Hepatocyte (in vitro differentiated cells): ENCODE measurements around the gene BLM. TPM values are rescaled to one million over a fixed set of nuclear protein-coding genes. Genes with fewer than 3 reads are reported as not detected.

Source experiments
- DNase-seq: peaks from one replicate; pipeline ENCODE4 v3.0.0-alpha.2; 2016; ENCODE audit warnings: low spot score
- H2AFZ ChIP-seq: fragments of 200-600 bp; sonication (generic); 2 replicates; pipeline ENCODE4 v1.6.0; 2016; ENCODE audit warnings: antibody characterized with exemption, mild to moderate bottlenecking
- H3K27ac ChIP-seq: fragments of 200-600 bp; sonication (generic); 2 replicates; pipeline ENCODE4 v1.5.1; 2016; ENCODE audit warnings: mild to moderate bottlenecking
- H3K27me3 ChIP-seq: fragments of 200-600 bp; sonication (generic); 2 replicates; pipeline ENCODE4 v1.6.1; 2016
- H3K36me3 ChIP-seq: fragments of 200-600 bp; sonication (generic); replicated peaks from 2 replicates; pipeline ENCODE4 v1.5.1; 2016; ENCODE audit warnings: low read depth; ENCODE audit not compliant: insufficient read depth
- H3K4me1 ChIP-seq: fragments of 200-600 bp; sonication (generic); 2 replicates; pipeline ENCODE4 v1.5.1; 2016; ENCODE audit warnings: mild to moderate bottlenecking, moderate library complexity; ENCODE audit not compliant: insufficient read depth
- H3K4me2 ChIP-seq: fragments of 200-600 bp; sonication (generic); 2 replicates; pipeline ENCODE4 v1.6.0; 2016
- H3K4me3 ChIP-seq: fragments of 200-600 bp; sonication (generic); 2 replicates; pipeline ENCODE4 v1.5.1; 2016; ENCODE audit warnings: mild to moderate bottlenecking
- H3K79me2 ChIP-seq: fragments of 200-600 bp; sonication (generic); 2 replicates; pipeline ENCODE4 v1.6.0; 2017; ENCODE audit warnings: mild to moderate bottlenecking
- H3K9me2 ChIP-seq: fragments of 200-600 bp; sonication (generic); replicated peaks from 2 replicates; pipeline ENCODE4 v1.6.0; 2017; ENCODE audit warnings: mild to moderate bottlenecking; ENCODE audit not compliant: insufficient read depth
- H3K9me3 ChIP-seq: fragments of 200-600 bp; sonication (generic); 2 replicates; pipeline ENCODE4 v1.5.1; 2016; ENCODE audit warnings: low read depth, mild to moderate bottlenecking
- H4K20me1 ChIP-seq: fragments of 200-600 bp; sonication (generic); 2 replicates; pipeline ENCODE4 v1.6.0; 2016; ENCODE audit warnings: mild to moderate bottlenecking; ENCODE audit not compliant: insufficient read depth, poor library complexity, severe bottlenecking
- CTCF ChIP-seq: fragments of 200-600 bp; sonication (generic); IDR thresholded peaks from 2 replicates; pipeline ENCODE4 v1.5.1; 2016; ENCODE audit warnings: antibody characterized with exemption, mild to moderate bottlenecking; ENCODE audit not compliant: poor library complexity
- EZH2 ChIP-seq: fragments of 200-600 bp; sonication (generic); IDR thresholded peaks from 2 replicates; pipeline ENCODE4 v1.6.1; 2016; ENCODE audit warnings: antibody characterized with exemption, mild to moderate bottlenecking, borderline replicate concordance
- EZH2phosphoT487 ChIP-seq: fragments of 200-600 bp; sonication (generic); IDR thresholded peaks from one replicate; pipeline ENCODE4 v1.6.1; 2018; ENCODE audit warnings: antibody characterized with exemption, mild to moderate bottlenecking, low read depth, moderate library complexity; ENCODE audit not compliant: unreplicated experiment, severe bottlenecking
- WGBS: methylation state at CpG from one replicate; pipeline ENCODE4 v1.1.6; 2016; ENCODE audit warnings: low lambda C conversion rate; ENCODE audit errors: missing lambda C conversion rate; 5-methylcytosine and 5-hydroxymethylcytosine counted together
- polyA plus RNA-seq: library from polyadenylated mRNA; unstranded; fragments of >200 nt; fragmentation: Nextera tagmentation; extraction: Ambion mirVana; gene quantifications from 2 replicates; pipeline ENCODE4 v1.2.1, GENCODE V29; 2016
- total RNA-seq: library from RNA; depleted of rRNA; stranded (reverse); fragments of >200 nt; gene quantifications from 2 replicates; pipeline ENCODE4 v1.2.3, GENCODE V29; 2014

Gene BLM
- total and polyA plus RNA-seq, 2 experiments from 2014 or later = 1.7 to 3.5 TPM

DNA sequence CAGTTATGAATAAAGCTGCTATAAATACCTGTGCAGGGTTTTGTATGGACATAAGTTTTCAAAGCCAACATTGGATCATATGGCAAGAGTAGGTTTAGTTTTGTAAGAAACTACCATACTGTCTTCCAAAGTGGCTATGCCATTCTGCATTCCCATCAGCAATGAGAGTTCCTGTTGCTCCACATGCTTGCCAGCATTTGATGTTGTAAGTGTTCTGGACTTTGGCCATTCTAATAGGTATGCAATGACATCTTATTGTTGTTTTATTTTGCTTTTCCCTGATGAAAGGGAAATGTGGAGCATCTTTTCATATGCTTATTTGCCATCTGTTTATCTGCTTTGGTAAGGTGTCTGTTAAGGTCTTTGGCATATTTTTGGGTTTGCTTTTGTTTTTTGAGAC is 22.2 kb upstream of the BLM start:
- no peak overlapping the region for H3K4me3 ChIP-seq
- no peaks in the 10 kb centered on the region for H3K4me1 ChIP-seq
- H3K27me3 ChIP-seq = no peaks in the 10 kb centered on the region
- no peak overlapping the region for H3K4me2 ChIP-seq
- no peak overlapping the region for H2AFZ ChIP-seq
- no peak overlapping the region for H3K27ac ChIP-seq
- no peaks in the 10 kb centered on the region for H4K20me1 ChIP-seq
- H3K9me2 ChIP-seq = no peaks in the 10 kb centered on the region
- DNase-seq = no peak
- TF ChIP-seq EZH2phosphoT487 (no peak), CTCF (no peak), EZH2 (no peak)
- H3K9me3 ChIP-seq = no peaks in the 10 kb centered on the region
- no peaks in the 10 kb centered on the region for H3K79me2 ChIP-seq
- no peaks in the 10 kb centered on the region for H3K36me3 ChIP-seq

GRCh38 chr15:90697175-90697574 is 20.0 kb upstream of the BLM start:
- TF ChIP-seq CTCF = no peak
- TF ChIP-seq EZH2phosphoT487 = no peak
- TF ChIP-seq EZH2 = no peak
- WGBS = 100% methylated on average over 1 of the region's 1 CpG

DNA sequence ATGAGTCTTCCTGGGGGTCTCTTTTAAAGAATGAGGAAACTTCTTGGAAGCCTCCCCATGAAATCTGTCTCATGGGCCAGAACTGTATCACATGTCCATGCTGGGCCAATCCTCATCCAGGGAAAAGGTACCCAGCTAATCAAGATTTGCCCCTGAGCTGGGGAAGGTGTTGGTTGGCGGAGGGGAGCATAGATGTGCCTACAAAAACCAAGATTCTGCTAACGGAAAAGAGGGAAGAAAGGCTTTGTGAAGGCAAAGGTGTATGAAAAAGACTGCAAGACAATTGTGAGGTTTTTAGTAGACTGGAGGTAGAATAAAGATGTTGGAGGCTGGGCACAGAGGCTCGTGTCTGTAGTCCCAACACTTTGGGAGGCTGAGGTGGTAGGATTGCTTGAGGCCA is 18.5 kb upstream of the BLM start:
- H2AFZ ChIP-seq = no peak overlapping the region
- no peaks in the 10 kb centered on the region for H4K20me1 ChIP-seq
- H3K27me3 ChIP-seq = no peaks in the 10 kb centered on the region
- TF ChIP-seq EZH2phosphoT487 (no peak), CTCF (no peak), EZH2 (no peak)
- H3K4me3 ChIP-seq = no peak overlapping the region
- no peaks in the 10 kb centered on the region for H3K36me3 ChIP-seq
- H3K9me2 ChIP-seq = no peaks in the 10 kb centered on the region
- H3K79me2 ChIP-seq = no peaks in the 10 kb centered on the region
- H3K9me3 ChIP-seq = no peaks in the 10 kb centered on the region
- no peak for DNase-seq
- no peaks in the 10 kb centered on the region for H3K4me1 ChIP-seq
- H3K27ac ChIP-seq = no peak overlapping the region
- 99% methylated on average over 3 of the region's 3 CpGs for WGBS
- H3K4me2 ChIP-seq = no peak overlapping the region

More at GRCh38 chr15:90697175-90697574, 20.0 kb upstream of the BLM start:
- Histone ChIP-seq H3K4me1 (no peaks in the 10 kb centered on the region), H3K9me3 (no peaks in the 10 kb centered on the region), H3K27me3 (no peaks in the 10 kb centered on the region), H3K9me2 (no peaks in the 10 kb centered on the region), H3K4me2 (no peak overlapping the region), H3K79me2 (no peaks in the 10 kb centered on the region), H2AFZ (no peak overlapping the region), H4K20me1 (no peaks in the 10 kb centered on the region), H3K27ac (no peak overlapping the region), H3K4me3 (no peak overlapping the region), H3K36me3 (no peaks in the 10 kb centered on the region)
- no peak for DNase-seq

DNA sequence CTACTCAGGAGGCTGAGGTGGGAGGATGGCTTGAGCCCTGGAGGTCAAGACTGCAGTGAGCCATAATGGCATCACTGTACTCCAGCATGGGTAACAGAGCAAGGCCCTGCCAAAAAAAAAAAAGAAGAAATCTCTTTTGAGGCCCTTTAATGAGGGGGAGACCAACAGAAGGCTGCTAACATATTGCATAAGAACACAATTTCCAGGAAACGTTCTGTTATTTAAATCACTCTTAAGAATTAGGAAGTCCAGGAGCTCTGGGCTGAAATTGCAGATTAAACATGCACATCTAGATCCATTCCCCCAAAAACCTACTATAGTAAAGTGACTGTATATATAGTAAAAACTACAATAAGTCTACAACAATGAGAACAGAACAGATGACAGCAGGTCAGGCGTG is 16.1 kb upstream of the BLM start:
- H3K9me2 ChIP-seq = no peaks in the 10 kb centered on the region
- H3K27ac ChIP-seq = no peak overlapping the region
- DNase-seq = no peak
- H3K36me3 ChIP-seq = no peaks in the 10 kb centered on the region
- WGBS = 89% methylated on average over 2 of the region's 2 CpGs
- H3K4me2 ChIP-seq = no peak overlapping the region
- TF ChIP-seq EZH2phosphoT487 = no peak
- TF ChIP-seq EZH2 = no peak
- no peak for TF ChIP-seq CTCF
- H2AFZ ChIP-seq = no peak overlapping the region
- no peaks in the 10 kb centered on the region for H3K79me2 ChIP-seq
- no peaks in the 10 kb centered on the region for H3K27me3 ChIP-seq
- no peaks in the 10 kb centered on the region for H3K9me3 ChIP-seq
- no peaks in the 10 kb centered on the region for H4K20me1 ChIP-seq
- H3K4me3 ChIP-seq = no peak overlapping the region
- no peaks in the 10 kb centered on the region for H3K4me1 ChIP-seq
